Activated CD4-positive, alpha-beta T cell treated with anti-CD3 and anti-CD28 coated beads for 1 hour (primary cell): ENCODE results near the gene PGAM1.
A peak's percentile ranks its signal among the peaks of the same experiment; 100 is the strongest.
"Not testable (repeated sequence)": the region's sequence is repeated elsewhere in the genome, so short reads cannot be mapped to it uniquely, and the experiment has no call there.

Experiments
- DNase-seq: peaks from one replicate; pipeline ENCODE4 v3.0.0-alpha.2; 2020

PGAM1 gene

DNA sequence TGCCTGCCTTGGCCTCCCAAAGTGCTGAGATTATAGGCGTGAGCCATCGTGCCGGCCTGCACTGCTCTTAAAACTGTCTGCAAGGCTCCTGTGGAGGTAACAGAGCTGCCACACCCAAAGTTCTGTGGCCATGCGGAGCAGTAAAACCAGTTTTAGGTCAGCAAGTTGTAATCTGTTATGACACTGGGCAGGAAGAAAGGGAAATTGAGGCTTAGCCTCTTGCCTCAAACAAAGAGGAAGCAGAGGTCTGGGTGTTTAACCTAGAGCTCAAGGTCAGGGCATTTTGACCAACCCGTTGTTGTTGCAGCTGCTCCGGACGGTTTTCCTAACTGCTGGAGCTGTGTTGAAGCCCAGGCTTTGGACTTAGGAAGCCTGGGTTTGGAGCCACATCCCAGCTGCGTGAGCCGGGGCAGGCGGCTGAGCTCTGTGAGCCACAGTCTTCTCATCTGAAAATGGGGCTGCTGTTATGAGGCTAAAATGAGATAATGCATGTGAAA is 17.4 kb upstream of the PGAM1 start:
- DNase-seq, result no peak

- DNase-seq, result no peak
These were observed 14.6 kb upstream of the PGAM1 start for GRCh38 chr10:97411406-97411805.

DNA sequence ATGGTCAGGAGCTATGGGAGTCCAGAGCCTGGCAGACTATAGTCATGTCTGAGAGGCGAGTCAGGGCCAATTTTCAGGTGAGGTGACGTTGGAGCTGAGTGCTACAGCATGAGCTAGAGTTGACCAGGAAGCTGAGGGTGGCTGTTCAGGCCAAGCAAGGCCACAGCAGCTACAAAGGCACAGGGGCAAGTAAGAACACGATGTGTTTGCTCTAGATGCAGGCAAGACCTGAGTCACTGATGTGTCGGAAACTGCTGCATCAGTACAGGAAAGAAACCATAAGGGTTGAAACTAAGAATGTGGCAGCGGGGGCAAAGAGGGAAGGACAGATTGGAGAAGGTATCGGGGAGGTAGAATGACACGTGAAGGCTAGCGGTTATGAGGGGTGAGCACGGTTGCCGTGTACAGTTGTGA is 13.1 kb upstream of the PGAM1 start:
- no peak for DNase-seq

GRCh38 chr10:97416565-97416964 is 9.4 kb upstream of the PGAM1 start:
- DNase-seq, result no peak

DNA sequence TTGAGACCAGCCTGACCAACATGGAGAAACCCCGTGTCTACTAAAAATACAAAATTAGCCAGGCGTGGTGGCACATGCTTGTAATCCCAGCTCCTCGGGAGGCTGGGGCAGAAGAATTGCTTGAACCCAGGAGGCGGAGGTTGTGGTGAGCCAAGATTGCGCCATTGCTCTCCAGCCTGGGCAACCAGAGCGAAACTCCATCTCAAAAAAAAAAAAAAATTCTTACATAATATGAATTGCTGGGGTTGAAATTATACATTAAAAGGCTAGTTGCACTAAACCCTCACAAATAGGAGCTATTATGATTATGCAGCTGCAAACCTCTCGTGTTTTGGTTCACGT is 2.3 kb upstream of the PGAM1 start:
- DNase-seq, result not testable (repeated sequence)

- no peak for DNase-seq
These were observed 982 bp downstream of the PGAM1 start for GRCh38 chr10:97426776-97427570.

- DNase-seq, result no peak
These were observed 1.7 kb downstream of the PGAM1 start for GRCh38 chr10:97427571-97428179.

GRCh38 chr10:97428572-97428981 is 2.6 kb downstream of the PGAM1 start:
- no peak for DNase-seq

DNA sequence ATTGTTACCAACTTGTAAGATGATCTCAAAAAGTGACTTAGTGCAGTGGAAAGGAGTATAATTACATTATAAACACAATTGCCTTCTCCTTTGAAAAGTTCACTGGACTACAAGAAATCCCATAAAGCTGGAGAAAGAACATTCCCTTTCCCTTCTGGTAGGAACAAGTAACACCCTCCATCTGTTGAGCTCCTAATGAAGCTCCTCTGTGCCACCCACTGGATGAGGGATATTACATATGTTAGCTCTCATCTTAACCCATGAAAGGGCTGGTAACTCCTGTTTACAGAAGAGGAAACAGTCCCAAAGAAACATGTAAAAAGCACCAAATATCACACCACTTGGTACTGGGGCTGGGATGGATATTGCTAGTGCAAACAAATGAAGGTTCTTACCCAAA is 8.1 kb downstream of the PGAM1 start:
- no peak for DNase-seq

GRCh38 chr10:97434557-97434956 is 8.6 kb downstream of the PGAM1 start:
- no peak for DNase-seq

GRCh38 chr10:97435211-97435610 is 9.2 kb downstream of the PGAM1 start:
- no peak for DNase-seq

GRCh38 chr10:97442277-97442676 is 16.3 kb downstream of the PGAM1 start:
- DNase-seq, result no peak

GRCh38 chr10:97444212-97444611 is 18.2 kb downstream of the PGAM1 start:
- no peak for DNase-seq

GRCh38 chr10:97445357-97445721 is 19.3 kb downstream of the PGAM1 start:
- DNase-seq, result no peak

DNA sequence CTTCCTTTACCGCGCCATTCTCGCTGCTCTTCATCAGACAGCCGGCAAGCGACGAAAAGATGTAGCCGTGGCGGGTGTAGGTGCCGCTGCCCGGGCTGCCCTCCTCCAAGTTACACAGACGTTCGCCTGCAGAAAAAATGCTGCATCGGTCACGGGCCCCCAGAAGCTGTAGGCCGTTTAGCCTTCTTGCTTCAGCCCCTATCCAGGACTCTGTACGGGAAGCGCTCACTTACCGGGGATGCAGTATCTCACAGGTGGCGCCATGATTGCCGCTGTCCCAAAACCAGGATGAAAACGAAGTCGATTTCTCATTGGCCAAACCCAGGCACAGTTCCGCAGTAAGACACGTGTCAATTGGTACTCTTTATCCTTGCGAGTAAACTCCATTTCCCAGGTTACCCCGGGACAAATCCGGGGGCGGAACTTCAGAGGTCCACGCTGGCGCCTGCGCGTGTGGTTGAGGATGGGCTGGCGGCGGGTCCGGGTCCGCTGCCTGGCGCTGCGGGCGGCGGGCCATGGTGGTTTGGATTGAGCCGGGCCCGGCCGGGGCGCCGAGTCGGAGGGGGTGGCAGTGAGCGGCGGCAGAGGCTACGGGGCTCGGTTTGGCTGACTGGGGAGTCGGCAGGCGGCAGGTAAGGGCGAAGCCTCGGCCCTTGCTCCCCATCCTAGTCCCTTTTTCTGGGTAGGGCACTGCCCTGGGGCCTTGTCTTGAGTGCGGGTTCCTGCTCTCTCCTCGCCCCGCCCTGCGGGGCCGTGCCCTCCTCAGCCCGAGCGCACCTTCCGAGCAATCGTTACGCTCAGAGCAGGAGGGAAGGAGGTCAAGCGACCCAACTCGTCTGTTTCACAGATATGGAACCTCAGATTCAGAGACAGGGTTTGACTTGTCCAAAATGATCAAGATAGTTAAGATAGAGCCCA is 20.0 kb downstream of the PGAM1 start, which contains the start of the genes EXOSC1 and ZDHHC16:
EXOSC1 (minus strand) TSS at position 285 of the 918 bp plus-strand sequence; CDS start at position 264, 21 bp downstream.
ZDHHC16 (plus strand) TSS at position 454 of the 918 bp plus-strand sequence. CDS start 5,501 bp downstream, outside the sequence.
- DNase-seq, result peak; percentile 83

DNA sequence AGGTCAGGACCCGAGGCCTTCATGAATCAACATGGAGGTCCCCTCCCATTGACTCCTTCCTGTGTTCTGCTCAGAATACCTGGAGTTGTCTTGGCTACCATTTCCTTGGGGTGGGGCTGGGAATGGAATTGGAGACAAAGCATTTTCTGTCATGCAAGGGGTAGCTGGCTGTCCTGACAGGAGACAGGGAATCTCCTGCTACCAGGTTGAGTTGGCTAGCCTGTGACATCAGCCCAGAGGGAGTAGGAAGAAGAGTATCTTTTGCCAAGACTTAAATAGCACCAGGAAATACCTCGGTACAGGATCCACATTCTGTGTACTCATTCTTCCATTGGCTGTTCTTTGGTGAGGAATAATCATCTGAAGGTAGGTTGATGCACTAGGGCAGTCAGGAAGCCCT is 24.8 kb downstream of the PGAM1 start:
- no peak for DNase-seq

DNA sequence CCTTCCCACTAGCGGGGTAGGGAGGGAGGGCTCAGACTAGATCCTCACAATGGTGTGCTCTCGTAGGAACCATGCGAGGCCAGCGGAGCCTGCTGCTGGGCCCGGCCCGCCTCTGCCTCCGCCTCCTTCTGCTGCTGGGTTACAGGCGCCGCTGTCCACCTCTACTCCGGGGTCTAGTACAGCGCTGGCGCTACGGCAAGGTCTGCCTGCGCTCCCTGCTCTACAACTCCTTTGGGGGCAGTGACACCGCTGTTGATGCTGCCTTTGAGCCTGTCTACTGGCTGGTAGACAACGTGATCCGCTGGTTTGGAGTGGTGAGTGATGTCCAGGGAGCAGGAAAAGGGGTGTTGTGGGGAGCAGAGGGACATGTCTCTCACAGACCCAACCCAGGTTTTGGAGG is 25.6 kb downstream of the PGAM1 start:
- DNase-seq, result no peak

DNA sequence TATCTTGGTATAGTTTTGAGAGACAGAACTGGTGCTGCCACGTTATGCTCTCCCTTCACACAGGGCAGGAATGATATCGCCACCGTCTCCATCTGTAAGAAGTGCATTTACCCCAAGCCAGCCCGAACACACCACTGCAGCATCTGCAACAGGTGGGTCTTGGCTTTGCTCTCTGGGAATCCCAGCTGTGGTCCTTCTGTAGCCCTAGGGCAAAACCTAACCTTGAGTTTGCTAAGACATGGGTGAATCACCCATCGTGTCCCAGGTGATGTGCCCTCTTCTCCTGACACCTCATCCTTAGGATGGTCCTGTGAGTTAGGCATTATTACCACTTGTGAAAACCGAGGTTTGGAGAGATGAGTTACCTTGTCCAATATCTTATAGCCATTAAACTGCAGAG is 26.4 kb downstream of the PGAM1 start:
- DNase-seq, result no peak

DNA sequence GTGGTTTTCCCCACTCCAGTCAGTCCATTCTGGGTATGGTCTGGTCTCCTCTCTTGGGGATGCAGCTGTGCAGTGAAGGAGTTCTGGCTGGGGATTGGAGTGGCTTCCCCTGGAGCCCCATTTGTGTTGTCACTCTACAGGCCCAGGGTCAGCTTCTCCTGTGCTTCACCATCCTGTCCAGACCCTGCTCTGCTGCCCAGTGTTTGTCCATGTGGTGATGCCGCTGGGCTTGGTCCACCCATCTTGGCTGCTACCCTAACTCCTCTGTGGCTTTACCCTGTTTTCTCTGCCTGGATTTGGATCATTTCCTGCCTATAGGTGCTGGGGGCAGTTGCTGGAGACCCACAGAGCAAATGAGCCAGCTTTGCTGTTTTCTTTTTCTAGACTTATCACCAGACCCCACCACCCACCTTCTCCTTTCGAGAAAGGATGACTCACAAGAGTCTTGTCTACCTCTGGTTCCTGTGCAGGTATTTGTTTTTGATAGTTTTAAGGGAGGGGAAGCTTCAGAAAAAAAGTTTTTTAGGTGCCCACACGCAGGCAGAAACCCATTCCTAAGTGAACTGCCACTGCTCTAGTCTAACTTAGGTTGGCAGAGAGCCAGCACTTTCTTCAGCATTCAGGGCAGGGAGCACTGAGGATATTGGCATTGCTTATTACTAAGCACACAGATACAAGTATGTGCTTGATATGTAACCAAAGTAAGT is 28.5 kb downstream of the PGAM1 start:
- no peak for DNase-seq

DNA sequence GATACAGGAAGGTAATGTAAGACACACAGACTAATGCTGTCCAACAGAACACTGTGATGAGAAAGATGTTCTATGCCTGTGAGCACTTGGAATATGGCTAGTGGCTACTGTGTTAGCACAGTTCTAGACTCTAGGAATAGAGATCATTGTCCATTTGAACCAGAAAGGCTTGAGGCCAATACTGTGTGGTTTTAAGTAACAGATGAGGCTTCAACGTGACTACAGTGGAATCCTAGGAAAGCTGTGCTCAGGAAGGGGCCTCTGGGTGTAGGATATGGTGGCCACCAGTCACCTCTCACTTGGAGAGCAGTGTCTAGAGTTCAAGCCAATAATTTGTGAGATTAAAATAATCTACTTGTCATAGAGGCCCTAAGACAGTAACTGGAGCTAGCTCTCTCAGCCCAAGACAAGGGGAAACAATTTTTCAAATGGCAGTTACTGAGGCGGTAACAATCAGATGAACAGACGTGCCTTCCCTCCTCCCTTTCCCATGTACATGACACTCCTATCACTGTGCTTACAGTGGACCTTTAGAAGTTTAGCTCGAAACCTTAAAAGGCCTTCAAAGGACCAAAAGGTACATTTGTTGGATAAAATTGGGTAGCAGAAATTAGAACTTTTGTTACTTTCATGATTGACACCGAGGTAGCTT is 30.2 kb downstream of the PGAM1 start:
- no peak for DNase-seq

- no peak for DNase-seq
These were observed 30.7 kb downstream of the PGAM1 start for GRCh38 chr10:97456686-97457065.

DNA sequence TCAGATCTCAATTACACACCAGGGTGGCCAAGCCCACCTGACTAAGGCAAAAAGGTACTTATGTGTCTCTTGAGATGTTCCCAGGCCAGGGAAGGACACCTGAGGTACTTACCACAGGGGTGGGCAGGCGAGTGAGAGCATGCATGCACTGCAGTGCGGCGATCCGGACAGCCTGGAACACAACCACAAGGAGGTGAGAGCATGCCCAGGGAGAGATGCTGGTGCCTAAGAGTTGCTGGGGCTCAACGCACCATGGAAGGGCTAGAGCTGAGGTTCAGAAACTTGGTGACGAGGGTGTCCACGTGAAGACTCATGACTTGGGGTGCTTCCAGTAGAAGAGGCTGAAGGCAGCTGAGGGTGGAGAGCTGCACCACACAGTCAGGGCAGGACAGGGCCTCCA is 33.1 kb downstream of the PGAM1 start:
- DNase-seq, result no peak
